Left ventricle myocardium superior (tissue), 1 donor: ENCODE results near the gene TNRC18. TPM values are rescaled to one million over a fixed set of nuclear protein-coding genes. Genes with fewer than 3 reads are reported as not detected.
"Not testable (repeated sequence)": the region's sequence is repeated elsewhere in the genome, so short reads cannot be mapped to it uniquely, and the experiment has no call there.

ENCODE experiments used
- ATAC-seq: fragments of 200-7000 bp; cut with Tn5 transposase; one replicate; pipeline ENCODE4 v1.9.1; 2020; ENCODE audit warnings: mild to moderate bottlenecking, moderate library complexity
- DNase-seq: peaks from one replicate; pipeline ENCODE4 v3.0.0-alpha.2; 2020
- intact Hi-C: fragments of 100-400 bp; cut with micrococcal nuclease; formaldehyde crosslinking; loops from one replicate; pipeline ENCODE4 v1.11.0; 2022
- total RNA-seq: library from RNA; stranded (reverse); fragmentation: NEBNext Ultra II Directional; extraction: Animal tissue kit (Norgen Biotek cat#: 25700); gene quantifications from one replicate; pipeline ENCODE4 v1.2.1, GENCODE V29; 2021
- donor health status: DM: no; HTN: yes; CAD: no; lungs with severe emphysema.

Gene TNRC18
- total RNA-seq, 1 donor from 2014 or later: 29.5 TPM

- no peak for DNase-seq
- ATAC-seq: no peak
- intact Hi-C loops: no loop called here
Observed at GRCh38 chr7:5309146-5309545, 114.5 kb downstream of the TNRC18 start.

- intact Hi-C loops, ATAC-seq, DNase-seq: not testable (repeated sequence)
Observed at GRCh38 chr7:5307221-5308142, 116.2 kb downstream of the TNRC18 start.

GRCh38 chr7:5305050-5305449, 118.6 kb downstream of the TNRC18 start:
- DNase-seq, intact Hi-C loops, ATAC-seq: not testable (repeated sequence)

- intact Hi-C loops: no loop called here
- ATAC-seq: no peak
- no peak for DNase-seq
Observed at GRCh38 chr7:5303591-5304505, 119.8 kb downstream of the TNRC18 start.

- intact Hi-C loops: no loop called here
- DNase-seq: no peak
- peak; percentile 15 for ATAC-seq
Observed at GRCh38 chr7:5303061-5303460, 120.6 kb downstream of the TNRC18 start.

GRCh38 chr7:5302577-5302976, 121.1 kb downstream of the TNRC18 start:
- DNase-seq (no peak), ATAC-seq (no peak)
- intact Hi-C loops: no loop called here

GRCh38 chr7:5300366-5300765, 123.3 kb downstream of the TNRC18 start:
- no peak for ATAC-seq
- intact Hi-C loops: no loop called here
- DNase-seq: no peak

GRCh38 chr7:5296611-5297226, 126.9 kb downstream of the TNRC18 start:
- ATAC-seq: no peak
- intact Hi-C loops: no loop called here
- no peak for DNase-seq

- intact Hi-C loops: no loop called here
- DNase-seq (no peak), ATAC-seq (no peak)
Observed at GRCh38 chr7:5296015-5296610, 127.5 kb downstream of the TNRC18 start.

GRCh38 chr7:5295039-5296014, 128.3 kb downstream of the TNRC18 start:
- DNase-seq (no peak), ATAC-seq (no peak)
- intact Hi-C loops: no loop called here

GRCh38 chr7:5294169-5294987, 129.3 kb downstream of the TNRC18 start:
- intact Hi-C loops: no loop called here
- ATAC-seq: no peak

GRCh38 chr7:5291711-5292335, 131.8 kb downstream of the TNRC18 start:
- intact Hi-C loops, ATAC-seq, DNase-seq: not testable (repeated sequence)

More at GRCh38 chr7:5294169-5294987, 129.3 kb downstream of the TNRC18 start:
- no peak for DNase-seq

- intact Hi-C loops: no loop called here
- no peak for ATAC-seq
- DNase-seq: no peak
Observed at GRCh38 chr7:5291301-5291700, 132.3 kb downstream of the TNRC18 start.

- DNase-seq (no peak), ATAC-seq (no peak)
- intact Hi-C loops: no loop called here
Observed at GRCh38 chr7:5289355-5289754, 134.3 kb downstream of the TNRC18 start.

- DNase-seq, ATAC-seq, intact Hi-C loops: not testable (repeated sequence)
Observed at GRCh38 chr7:5288560-5288959, 135.1 kb downstream of the TNRC18 start.

- DNase-seq (no peak), ATAC-seq (no peak)
- intact Hi-C loops: no loop called here
Observed at GRCh38 chr7:5287802-5288201, 135.8 kb downstream of the TNRC18 start.

GRCh38 chr7:5287373-5287772, 136.3 kb downstream of the TNRC18 start:
- intact Hi-C loops, ATAC-seq, DNase-seq: not testable (repeated sequence)
